Dendritic cell treated with granulocyte-macrophage colony-stimulating factor and Interleukin-4, amounts not matched to agents 40 ng/mL and 50 ng/mL, for 4 days (primary cell): ENCODE results near the gene OR9G4.

Experiments
- H3K27ac Mint-ChIP-seq: one replicate; pipeline ENCODE4 v1.8.0; 2022; ENCODE audit warnings: mild to moderate bottlenecking, mixed read lengths
- H3K27me3 Mint-ChIP-seq: one replicate; pipeline ENCODE4 v1.8.0; 2022; ENCODE audit warnings: mild to moderate bottlenecking, mixed read lengths
- H3K36me3 Mint-ChIP-seq: one replicate; pipeline ENCODE4 v1.8.0; 2022; ENCODE audit warnings: low read depth, mixed read lengths
- H3K4me1 Mint-ChIP-seq: one replicate; pipeline ENCODE4 v1.8.0; 2022; ENCODE audit warnings: low read depth, mixed read lengths
- H3K4me3 Mint-ChIP-seq: one replicate; pipeline ENCODE4 v1.8.0; 2022; ENCODE audit warnings: mild to moderate bottlenecking, moderate library complexity, mixed read lengths
- H3K9me3 Mint-ChIP-seq: one replicate; pipeline ENCODE4 v1.8.0; 2022; ENCODE audit warnings: mixed read lengths
- intact Hi-C: fragments of 100-400 bp; cut with micrococcal nuclease; formaldehyde crosslinking; loops from one replicate; pipeline ENCODE4 v1.15.0; 2022

Gene OR9G4

GRCh38 chr11:56700914-56701485 lies 47.5 kb downstream of the OR9G4 start:
- H3K27me3 Mint-ChIP-seq, result no peaks in the 10 kb centered on the region
- H3K36me3 Mint-ChIP-seq, result no peaks in the 10 kb centered on the region
- intact Hi-C loops, result no loop called here
- no peak overlapping the region for H3K4me3 Mint-ChIP-seq
- no peaks in the 10 kb centered on the region for H3K4me1 Mint-ChIP-seq
- H3K27ac Mint-ChIP-seq, result no peak overlapping the region
- no peaks in the 10 kb centered on the region for H3K9me3 Mint-ChIP-seq

- H3K36me3 Mint-ChIP-seq, result no peaks in the 10 kb centered on the region
These were observed 48.1 kb downstream of the OR9G4 start for GRCh38 chr11:56700242-56700913.

GRCh38 chr11:56698795-56699194 lies 49.7 kb downstream of the OR9G4 start, which contains the start of gene OR9G1:
OR9G1 (plus strand) TSS chr11:56699095; CDS start chr11:56700388, 1,293 bp downstream.
- intact Hi-C loops, result no loop called here
- H3K36me3 Mint-ChIP-seq, result no peaks in the 10 kb centered on the region
- no peaks in the 10 kb centered on the region for H3K9me3 Mint-ChIP-seq
- no peaks in the 10 kb centered on the region for H3K27me3 Mint-ChIP-seq
- no peak within 1 kb of the TSS for H3K4me3 Mint-ChIP-seq
- H3K27ac Mint-ChIP-seq, result no peak within 1 kb of the TSS
- no peaks in the 10 kb centered on the region for H3K4me1 Mint-ChIP-seq

More at GRCh38 chr11:56700242-56700913, 48.1 kb downstream of the OR9G4 start:
- no peaks in the 10 kb centered on the region for H3K4me1 Mint-ChIP-seq
- intact Hi-C loops, result no loop called here
- no peaks in the 10 kb centered on the region for H3K9me3 Mint-ChIP-seq
- H3K4me3 Mint-ChIP-seq, result no peak overlapping the region
- no peak overlapping the region for H3K27ac Mint-ChIP-seq
- H3K27me3 Mint-ChIP-seq, result no peaks in the 10 kb centered on the region

- Mint-ChIP-seq H3K27me3 (no peaks in the 10 kb centered on the region), H3K36me3 (no peaks in the 10 kb centered on the region), H3K27ac (no peak overlapping the region), H3K4me3 (no peak overlapping the region), H3K4me1 (no peaks in the 10 kb centered on the region), H3K9me3 (no peaks in the 10 kb centered on the region)
- intact Hi-C loops, result no loop called here
These were observed 55.1 kb downstream of the OR9G4 start for GRCh38 chr11:56693428-56693827.
